ENCODE measurements around the gene CDKAL1.
"Not testable (repeated sequence)": the region's sequence is repeated elsewhere in the genome, so short reads cannot be mapped to it uniquely, and the experiment has no call there.

Gene CDKAL1

DNA sequence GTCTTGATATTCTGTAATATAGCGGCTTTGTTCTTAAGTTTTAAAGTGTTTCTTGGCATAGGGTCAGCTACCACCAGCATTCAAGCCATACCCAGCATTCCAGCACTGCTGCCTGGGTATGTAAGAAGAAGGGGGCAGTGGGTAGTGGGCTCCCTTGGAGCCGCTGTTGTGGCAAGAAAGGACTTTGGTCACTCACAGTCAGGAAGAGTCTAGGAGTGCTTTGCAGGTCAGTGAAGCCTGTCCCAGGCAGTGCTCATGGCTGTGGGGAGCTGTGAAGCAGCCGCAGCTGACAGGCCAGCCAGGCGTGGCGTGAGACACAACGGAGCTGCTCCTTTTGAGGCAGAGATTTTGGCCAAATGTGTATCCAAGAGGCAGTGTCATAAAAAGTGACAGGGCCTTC is 512.0 kb downstream of the CDKAL1 start:
- no peak for DNase-seq

DNA sequence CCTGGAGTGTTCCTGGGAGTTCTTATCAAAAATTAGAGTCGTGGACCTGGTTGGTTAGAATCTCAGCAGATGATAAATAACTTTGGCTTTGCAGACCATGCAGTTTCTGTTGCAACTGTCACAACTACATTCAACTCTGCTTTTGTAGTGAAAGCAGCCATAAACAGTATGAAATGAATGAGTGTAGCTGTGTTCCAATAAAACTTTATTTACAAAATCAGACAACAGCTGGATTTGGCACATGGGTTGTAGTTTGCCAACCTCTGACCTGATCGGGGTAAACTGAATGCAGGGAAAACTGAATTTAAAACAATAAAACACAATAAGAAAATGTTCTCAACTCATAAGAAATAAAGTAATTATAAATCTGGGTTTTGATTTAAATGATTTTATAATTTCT is 513.8 kb downstream of the CDKAL1 start:
- DNase-seq: no peak

DNA sequence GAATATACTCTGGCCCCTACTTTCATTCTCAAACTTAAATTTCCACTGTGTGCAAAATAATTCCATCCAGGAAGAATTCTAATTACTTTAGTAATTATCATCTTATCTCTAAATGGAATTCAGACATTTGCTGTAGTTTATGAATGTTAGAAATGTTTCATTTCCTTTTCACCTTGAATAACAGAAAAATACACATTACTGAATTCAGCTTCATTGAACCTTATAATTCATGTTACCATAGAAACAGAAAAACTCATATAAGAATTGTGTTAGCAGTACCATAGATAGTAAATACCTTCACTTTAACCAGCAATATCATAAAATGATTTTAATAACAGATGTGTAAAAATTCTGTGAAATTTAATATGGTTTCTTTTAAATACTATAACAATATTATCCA is 514.9 kb downstream of the CDKAL1 start:
- no peak for DNase-seq

DNA sequence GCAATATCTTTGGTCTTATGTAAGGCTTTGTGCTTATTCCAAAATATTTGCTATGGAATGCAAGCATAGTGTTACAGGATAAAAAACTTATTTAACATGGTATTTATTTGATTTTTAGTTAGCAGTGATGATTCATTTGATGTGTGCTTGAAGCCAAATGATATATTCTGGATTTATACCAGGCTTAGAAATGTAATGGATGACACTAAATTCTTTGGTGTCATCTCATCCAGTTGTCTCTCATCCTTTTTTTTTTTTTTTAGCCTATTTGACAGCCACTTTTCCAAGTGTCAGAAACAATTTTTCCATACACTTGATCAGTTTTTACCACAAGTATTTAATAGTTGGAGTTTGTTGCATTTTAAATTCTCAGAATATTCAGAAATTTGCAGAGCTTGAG is 515.3 kb downstream of the CDKAL1 start:
- no peak for DNase-seq

DNA sequence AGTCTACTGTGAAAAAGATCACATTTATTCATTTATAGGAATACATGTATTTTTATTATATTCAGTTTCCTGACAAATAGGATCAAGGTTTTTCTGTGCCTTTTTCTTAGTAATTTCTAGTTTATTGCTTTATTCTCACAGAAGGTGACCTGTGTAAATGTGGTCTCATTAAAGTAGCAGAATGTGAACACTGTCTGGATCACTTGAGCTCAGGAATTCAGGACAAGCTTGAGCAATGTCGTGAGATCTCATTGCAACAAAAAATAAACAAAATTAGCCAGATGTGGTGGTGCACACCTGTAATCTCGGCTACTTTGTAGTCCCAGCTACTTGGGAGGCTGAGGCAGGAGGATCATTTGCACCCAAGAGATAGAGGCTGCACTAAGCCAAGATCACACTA is 516.7 kb downstream of the CDKAL1 start:
- no peak for DNase-seq

DNA sequence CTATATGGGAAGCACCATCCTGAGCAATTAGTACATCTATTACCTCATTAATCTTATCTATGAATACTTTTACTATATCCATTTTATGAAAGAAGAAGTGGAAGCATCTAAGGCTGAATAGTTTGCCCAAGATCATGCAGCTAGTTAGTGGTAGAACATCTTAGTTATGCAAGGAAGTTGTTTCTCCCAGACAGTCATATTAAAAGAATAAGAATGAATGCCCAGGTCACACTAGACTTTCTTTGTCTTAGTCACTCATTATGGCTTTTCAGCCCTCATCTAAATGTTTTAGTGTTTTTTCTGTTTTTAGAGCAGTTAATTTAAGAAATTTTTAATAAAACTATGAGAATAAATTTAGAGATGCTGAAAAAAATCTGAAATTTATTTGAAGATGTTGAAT is 517.5 kb downstream of the CDKAL1 start:
- DNase-seq: no peak

DNA sequence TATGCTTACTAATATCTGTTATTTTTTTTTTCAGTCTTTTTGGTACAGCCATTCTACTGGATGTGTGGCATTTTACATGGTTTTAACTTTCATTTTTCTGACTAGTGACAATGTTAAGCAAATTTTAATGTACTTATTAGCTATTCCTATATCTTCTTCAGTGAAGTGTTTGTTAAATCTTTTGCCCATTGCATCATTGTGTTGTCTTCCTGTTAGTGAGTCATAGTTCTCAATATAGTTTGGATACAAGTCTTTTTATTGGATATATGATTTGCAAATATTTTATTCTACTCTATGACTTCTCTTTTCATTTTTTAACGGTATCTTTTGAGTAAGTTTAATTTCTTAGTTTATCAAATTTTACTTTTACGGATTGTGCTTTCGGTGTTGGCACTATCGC is 519.4 kb downstream of the CDKAL1 start:
- no peak for DNase-seq

DNA sequence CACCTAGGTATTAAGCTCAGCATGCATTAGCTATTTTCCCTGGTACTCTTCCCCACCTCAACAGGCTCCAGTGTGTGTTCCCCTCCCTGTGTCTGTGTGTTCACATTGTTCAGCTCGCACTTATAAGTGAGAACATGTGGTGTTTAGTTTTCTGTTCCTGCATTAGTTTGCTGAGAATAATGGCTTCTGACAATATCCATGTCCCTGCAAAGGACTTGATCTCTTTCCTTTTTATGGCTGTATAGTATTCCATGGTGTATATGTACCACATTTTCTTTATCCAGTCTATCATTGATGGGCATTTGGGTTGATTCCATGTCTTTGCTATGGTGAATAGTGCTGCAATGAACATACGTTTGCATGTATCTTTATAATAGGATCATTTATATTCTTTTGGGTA is 521.2 kb downstream of the CDKAL1 start:
- not testable (repeated sequence) for DNase-seq

DNA sequence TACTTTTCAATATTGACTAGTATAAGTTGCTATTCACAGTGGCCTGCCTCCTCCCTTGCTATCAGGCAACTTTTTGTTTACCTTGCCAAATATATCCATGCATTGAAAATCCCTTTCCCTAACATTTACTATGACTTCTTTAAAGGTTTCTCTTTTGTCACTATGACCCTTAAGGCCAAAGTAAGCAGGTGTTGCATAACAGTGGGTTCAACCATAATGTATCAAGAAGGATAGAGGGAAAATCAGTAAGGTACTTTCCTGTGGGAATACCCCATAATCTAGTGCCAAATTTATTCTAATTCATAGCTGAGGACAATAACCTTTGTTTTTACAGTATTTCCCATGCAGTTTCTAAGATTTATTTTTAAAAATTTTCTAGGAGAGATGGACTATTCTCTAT is 527.6 kb downstream of the CDKAL1 start:
- DNase-seq: no peak

DNA sequence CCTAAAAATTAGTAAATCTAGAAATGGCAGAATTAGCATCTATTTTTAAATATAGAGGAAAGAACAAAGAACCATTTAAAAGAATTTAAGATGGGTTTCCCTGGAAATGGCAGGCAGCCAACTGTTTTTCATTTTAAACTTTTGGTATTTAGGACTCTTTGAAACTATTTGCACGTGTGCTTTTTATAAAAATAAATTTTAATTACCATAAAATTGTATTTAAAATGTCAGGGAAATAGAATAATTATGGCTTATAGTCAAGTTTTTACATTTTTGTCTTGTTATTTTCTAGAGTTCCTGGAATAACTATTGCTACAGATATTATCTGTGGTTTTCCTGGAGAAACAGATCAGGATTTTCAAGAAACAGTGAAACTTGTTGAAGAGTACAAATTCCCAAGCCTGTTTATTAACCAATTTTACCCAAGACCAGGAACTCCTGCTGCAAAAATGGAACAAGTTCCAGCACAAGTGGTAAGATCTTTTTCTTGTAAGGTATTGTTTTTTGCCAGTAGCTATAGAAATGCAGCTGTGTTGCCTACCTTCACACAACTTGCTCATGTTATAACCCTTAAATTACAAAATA is 530.6 kb downstream of the CDKAL1 start:
- no peak for DNase-seq

DNA sequence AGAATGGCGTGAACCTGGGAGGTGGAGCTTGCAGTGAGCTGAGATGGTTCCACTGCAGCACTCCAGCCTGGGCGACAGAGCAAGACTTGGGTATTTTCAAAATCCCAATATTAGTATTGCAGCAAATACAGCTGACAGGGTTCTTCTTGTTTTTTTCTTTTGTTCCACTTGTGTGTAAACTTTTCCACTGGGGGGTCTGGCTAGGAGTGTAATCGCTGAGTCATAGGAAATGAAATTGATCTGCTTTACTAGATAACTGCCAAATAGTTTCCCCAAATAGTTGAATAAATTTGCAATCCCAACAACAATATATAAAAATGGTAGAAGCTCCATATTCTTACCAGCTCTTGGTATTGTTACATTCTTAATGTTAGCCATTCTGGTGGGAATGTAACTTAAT is 533.3 kb downstream of the CDKAL1 start:
- DNase-seq: no peak

DNA sequence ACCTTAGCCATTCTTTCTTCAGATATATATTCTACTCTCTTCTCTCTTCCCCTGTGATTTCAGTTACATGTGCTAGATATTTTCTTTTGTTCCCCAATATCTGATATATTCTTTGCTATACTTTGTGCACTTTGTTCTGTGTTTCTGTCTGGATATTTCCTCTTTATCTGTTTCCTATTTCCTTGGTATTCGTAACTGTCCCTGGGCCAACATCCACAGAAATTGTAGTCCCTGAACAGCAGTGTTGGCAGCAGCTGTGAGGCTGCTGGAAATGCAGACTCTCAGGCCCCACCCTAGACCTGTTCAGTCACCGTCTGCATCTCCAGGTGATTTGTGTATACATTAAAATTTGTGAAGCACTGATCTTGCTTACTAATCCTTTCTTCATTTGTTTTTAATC is 536.4 kb downstream of the CDKAL1 start:
- DNase-seq: no peak

DNA sequence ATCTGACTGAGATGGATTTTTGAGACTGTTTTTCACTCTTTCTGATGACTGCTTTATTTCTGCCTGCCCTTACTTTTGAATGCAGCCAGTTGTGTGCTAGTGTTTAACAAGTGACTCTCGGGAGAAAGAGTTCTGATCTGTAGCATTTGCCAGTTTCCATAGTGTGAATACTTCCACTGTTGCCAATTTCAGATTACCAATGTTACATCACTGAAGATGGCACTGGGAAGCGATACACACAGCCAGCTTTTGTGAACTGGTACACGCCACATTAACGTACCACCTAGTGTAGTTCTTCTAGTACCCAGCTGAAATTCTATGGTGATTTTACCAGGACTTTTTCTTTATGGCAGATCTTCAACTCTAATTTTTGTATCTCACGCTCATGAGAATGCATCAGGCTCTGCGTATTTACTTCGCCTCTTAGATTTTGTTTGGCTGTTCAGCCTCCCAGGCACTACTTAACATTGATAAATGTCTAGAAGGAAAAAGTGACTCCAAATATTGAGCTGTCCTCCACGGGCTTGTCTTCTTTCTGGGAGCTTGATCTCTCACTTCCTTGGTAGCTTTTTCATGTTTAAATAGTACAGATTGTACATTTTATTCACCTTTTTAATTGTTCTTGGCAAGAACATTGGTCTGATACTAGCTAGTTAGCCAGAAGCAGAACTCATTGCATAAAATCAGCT is 537.7 kb downstream of the CDKAL1 start:
- DNase-seq: no peak

DNA sequence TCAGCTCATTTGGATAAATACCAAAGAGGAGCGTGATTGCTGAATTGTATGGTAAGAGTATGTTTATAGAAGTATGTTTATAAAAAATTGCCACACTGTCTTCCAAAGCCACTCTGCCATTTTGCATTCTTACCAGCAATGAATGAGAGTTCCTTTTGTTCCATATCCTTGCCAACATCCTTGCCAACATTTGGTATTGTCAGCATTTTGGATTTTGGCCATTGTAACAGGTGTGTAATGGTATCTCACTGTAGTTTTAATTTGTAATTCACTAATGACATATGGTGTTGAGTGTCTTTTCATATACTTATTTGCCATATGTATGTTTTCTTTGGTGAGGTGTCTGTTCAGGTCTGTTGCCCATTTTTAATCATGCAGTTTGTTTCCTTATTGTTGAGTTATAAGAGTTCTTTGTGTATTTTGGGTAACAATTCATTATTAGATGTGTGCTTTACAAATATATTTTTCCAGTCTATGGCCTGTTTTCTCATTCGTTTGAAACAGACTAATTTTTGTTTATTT is 539.1 kb downstream of the CDKAL1 start:
- DNase-seq: no peak

DNA sequence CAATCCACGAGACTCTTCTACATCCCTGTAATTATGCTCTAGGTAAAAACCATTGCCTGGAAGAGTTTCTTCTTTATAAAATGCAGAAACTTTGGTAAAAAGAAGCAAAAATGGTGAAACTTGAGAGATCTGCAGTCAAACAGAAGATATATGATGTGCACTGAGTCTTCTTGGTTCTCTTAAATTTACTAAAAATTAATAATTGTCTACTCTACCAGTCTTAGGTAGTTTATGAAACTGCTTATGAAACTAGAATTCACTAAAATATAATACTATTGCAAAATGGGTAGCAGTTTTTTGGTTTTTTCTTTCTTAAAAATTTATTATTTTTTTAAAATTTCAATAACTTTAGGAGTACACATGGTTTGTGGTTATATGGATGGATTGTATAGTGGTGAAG is 540.2 kb downstream of the CDKAL1 start:
- no peak for DNase-seq

DNA sequence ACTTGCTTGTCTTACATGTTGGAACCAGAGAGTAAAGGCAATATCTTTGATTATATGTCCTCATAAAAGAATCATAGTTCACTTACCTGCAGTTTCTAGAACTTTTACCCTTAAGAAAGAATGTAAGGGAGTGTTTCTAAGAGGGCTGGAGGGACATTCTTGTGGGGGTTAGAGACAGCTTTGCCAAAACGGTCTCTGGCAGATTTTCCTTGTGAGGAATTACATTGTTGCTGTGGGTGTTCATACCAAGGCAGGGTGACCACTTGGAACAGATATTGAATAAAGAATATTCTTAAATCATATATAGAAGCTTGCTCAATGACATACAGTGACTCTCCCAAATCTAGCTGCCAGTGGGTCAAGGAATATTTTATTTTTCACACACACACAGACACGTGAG is 541.7 kb downstream of the CDKAL1 start:
- no peak for DNase-seq

DNA sequence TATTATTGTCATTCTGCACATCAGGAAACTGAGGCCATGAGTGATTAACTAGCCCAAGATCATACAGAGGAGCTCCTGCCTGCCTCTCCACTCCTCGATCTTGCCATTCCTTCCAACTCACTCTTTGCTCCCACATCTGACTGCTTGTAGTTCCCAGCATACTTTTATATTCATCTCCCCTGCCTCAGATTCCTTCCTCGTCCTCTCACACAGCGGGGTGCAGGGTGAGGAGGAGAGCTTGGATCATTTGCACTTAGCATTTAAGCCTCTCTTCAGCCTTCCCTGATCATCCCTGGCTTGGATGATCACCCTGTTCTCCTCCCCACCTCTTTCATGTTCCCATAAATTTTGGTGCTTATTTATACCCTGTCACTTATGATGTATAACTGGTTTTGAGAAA is 544.2 kb downstream of the CDKAL1 start:
- no peak for DNase-seq

DNA sequence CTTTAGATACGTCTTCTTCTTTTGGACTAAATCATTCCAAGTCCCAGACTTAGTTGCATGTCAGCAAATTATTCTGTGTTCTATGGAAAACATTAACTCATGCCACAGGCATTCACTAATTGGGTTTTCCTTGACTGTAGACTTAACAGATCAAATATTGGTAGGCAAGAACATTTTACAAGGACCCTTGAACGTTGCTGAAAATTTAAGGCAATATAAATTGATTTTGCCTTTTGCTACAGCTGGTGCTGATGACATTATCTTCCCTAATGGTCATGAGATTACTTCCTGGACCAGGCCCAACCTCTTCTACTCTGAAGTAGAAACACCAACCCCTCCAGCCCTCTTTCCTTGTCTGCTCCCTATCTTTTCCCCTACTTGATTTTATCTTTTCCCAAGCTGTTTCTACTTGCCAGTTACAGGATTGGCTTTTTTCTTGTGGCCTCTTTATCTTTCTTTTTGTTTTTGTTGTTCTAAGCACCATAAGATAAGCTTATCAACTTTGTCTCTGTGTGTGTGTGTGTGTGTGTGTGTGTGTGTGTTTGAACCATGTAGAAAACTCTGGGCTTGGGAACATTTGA is 545.3 kb downstream of the CDKAL1 start:
- no peak for DNase-seq

DNA sequence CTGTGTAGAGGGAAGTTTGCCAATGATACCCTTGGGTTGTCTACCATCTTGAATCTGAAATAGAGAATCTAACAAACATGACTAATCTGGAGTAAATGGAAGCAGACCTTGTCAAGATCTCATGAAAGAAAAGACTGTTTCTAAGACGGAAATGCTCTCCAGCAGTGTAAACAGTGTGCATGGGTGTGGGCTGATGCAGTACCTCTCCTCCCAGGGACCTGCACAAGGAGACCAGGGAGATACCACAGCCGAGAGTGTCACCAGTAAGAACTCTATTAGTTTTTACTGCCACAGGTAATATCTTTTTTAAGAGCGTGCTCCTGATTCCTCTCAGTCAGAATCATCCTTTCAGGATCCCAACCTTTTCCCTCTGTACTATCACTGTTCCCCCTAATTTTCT is 546.0 kb downstream of the CDKAL1 start:
- DNase-seq: no peak

DNA sequence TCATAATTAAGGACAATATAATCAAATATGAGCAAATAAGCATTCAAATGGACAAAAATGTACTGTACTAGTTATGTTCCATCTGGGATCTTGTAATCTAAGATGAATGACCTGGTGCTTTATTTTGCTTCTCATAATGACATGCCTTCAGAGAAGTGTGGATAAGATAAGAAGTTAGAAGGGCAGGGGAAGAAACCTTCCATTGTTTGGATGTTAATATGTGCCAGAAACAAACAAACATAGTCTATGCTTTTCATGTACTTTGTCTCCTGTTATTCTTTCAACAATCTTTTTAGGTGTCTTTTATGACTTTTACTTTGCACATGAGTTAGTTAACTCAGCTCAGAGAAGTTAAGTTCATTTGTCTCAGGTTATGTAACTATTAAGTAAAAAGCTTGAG is 547.8 kb downstream of the CDKAL1 start:
- DNase-seq: no peak

DNA sequence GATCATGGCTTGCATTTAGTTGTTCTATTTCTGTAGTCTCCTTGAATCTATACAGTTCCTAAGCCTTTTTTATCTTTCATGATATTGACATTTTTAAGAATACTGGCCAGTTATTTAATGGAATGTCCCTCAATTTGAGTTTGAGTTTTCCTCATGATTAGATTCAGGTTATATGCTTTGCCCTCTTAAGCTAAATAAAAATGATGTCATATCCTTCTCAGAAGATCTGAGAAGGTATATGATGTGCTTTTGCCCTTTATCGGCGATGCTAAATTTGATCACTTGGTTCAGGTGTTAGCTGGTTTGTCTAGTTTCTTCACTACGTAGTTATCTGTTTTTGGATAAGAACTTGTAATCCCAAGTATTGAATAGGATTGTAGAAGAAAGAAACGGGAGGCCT is 549.5 kb downstream of the CDKAL1 start:
- DNase-seq: no peak

DNA sequence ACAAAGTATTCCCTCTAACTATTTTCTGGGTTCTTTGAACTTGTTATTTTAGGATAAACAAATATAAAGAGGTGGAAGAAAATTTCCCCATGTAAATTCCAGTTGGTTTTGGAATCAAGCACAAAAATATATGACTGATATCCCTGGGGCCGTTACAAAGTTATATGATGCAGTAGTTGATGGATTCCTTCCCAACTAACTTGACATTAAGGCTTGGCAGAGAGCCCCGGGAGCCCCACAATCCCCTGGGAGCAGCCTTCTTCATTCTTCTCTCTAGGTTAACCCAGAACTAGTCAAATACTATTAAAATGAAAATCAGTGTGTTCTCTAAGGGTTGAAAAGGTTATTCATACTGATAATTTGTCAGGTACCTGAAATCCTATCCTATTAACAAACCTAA is 550.4 kb downstream of the CDKAL1 start:
- no peak for DNase-seq

DNA sequence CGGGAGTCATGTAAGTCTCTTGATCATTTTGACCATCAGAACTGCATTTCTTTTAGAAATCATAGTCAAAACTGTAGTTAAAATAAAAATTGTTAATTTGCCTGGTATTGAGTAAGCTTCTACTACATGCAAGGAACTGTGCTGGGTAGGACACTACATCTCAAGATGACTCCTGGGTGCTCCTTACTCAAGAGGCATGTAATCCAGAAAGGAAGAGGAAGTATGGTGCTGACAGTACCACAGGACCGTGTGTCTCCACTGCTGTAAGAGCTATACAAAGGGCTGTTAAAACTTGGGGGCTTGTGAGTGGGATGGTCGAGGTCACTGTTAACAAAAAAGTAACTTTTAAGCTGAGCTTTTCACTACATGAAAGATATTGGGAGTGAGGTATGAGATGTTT is 551.0 kb downstream of the CDKAL1 start:
- no peak for DNase-seq

DNA sequence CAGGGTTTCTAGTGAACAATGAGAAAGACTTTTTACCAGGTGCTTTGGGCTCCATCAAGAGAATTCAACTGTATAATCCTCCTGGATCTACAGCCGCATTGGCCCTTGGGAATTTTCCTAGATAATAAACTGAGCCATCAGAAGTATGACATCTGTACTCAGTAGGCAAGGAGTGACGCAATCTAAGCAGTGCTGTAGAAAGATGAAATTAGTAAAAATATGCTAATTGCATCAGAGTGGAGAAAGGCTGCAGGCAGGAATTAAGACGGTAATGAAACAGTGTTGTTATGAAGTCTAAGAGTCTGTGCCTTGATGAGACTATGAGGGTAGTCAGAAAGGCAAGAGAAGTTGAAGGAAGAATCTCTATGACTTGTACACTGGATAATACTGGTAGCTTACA is 551.4 kb downstream of the CDKAL1 start:
- no peak for DNase-seq

DNA sequence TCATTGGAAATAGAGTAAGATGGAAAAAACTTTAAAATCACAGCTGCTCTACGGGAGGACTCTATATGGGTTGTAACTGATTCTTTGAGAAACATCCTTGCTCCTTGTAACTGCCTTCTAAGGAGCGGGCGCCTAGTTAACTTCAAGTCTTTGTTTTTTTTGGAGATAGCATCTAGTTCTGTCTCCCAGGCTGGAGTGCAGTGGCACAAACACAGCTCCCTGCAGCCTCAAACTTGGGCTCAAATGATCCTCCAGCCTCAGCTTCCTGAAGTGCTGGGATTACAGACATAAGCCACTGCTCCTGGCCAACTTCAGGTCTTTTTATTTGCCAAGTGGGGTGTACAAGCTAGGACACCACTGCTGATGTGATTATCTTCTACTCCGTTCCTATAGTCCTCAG is 552.9 kb downstream of the CDKAL1 start:
- no peak for DNase-seq

All from NK-92 treated with Interleukin-12 subunit alpha and Interleukin-12 subunit beta, amount 100 ng/mL, for 24 hours (cell line).